H1 (cell line): ENCODE measurements around the gene DOCK9. TPM values are rescaled to one million over a fixed set of nuclear protein-coding genes. Genes with fewer than 3 reads are reported as not detected.

Source experiments
- CTCF ChIA-PET: fragments of 300-600 bp; sonication (Branson Sonifier 250); formaldehyde crosslinking; loops from one replicate; lab custom pipeline; 2021; ENCODE audit not compliant: partially characterized antibody; lab: Charles Lee
- POLR2A ChIA-PET: fragments of 300-600 bp; sonication (Branson Sonifier 250); formaldehyde crosslinking; loops from one replicate; lab custom pipeline; 2021; ENCODE audit warnings: inconsistent platforms; ENCODE audit not compliant: partially characterized antibody; lab: Charles Lee
- DNase-seq, 2 experiments: peaks; one replicate each; pipeline versions ENCODE4 v3.0.0 to v3.0.0-alpha.2; 2010 to 2022; ENCODE audit warnings: low spot score in 2 of 2, low read depth in 1 of 2, mixed read lengths in 1 of 2
- FAIRE-seq: peaks from 2 replicates; lab custom pipeline; 2011; peaks lifted over from hg19 to GRCh38; lab: Jason Lieb, UNC
- H2AFZ ChIP-seq: 2 replicates; pipeline ENCODE4 v1.8.1; 2012; ENCODE audit warnings: low read length, inconsistent platforms
- H2AK5ac ChIP-seq: 2 replicates; pipeline ENCODE4 v1.6.1; 2013; ENCODE audit warnings: low read depth, low read length
- H2BK120ac ChIP-seq: replicated peaks from 2 replicates; pipeline ENCODE3; 2013; ENCODE audit warnings: low read depth, low read length, inconsistent platforms
- H2BK12ac ChIP-seq: 2 replicates; pipeline ENCODE4 v1.6.1; 2013; ENCODE audit warnings: low read depth, low read length
- H2BK15ac ChIP-seq: 2 replicates; pipeline ENCODE4 v1.6.1; 2013; ENCODE audit warnings: low read length
- H2BK20ac ChIP-seq: 2 replicates; pipeline ENCODE4 v1.6.1; 2013; ENCODE audit warnings: low read length
- H2BK5ac ChIP-seq: 2 replicates; pipeline ENCODE4 v1.6.1; 2013; ENCODE audit warnings: low read depth, low read length
- H3K14ac ChIP-seq: 2 replicates; pipeline ENCODE4 v1.6.1; 2013; ENCODE audit warnings: inconsistent platforms; ENCODE audit not compliant: insufficient read length
- H3K18ac ChIP-seq: 2 replicates; pipeline ENCODE4 v1.6.1; 2013; ENCODE audit warnings: low read length; ENCODE audit errors: extremely low read depth
- H3K23ac ChIP-seq: 2 replicates; pipeline ENCODE4 v1.6.1; 2013; ENCODE audit warnings: inconsistent platforms; ENCODE audit not compliant: insufficient read length
- H3K23me2 ChIP-seq: 2 replicates; pipeline ENCODE4 v1.6.1; 2013; ENCODE audit warnings: low read depth, low read length
- H3K27ac ChIP-seq: 2 replicates; pipeline ENCODE4 v1.6.1; 2011; ENCODE audit warnings: low read depth, low read length, inconsistent platforms
- H3K27me3 ChIP-seq, 4 experiments: replicated peaks in 1 of 4; 1 replicate in 1 of 4; 2 replicates in 3 of 4; pipeline versions ENCODE4 v1.6.1 to v1.8.1; 2011 to 2013; ENCODE audit warnings: low read length in 3 of 4, mild to moderate bottlenecking in 3 of 4, inconsistent platforms in 2 of 4, mixed read lengths in 2 of 4, moderate library complexity in 1 of 4; ENCODE audit not compliant: control insufficient read depth in 3 of 4, insufficient read depth in 3 of 4; ENCODE audit errors: extremely low read depth in 1 of 4
- H3K36me3 ChIP-seq, 4 experiments: 2 replicates each; pipeline versions ENCODE4 v1.6.1 to v1.8.1; 2011 to 2013; ENCODE audit warnings: mild to moderate bottlenecking in 4 of 4, low read length in 3 of 4, moderate library complexity in 2 of 4, control low read depth in 1 of 4, inconsistent platforms in 1 of 4; ENCODE audit not compliant: insufficient read depth in 4 of 4, control insufficient read depth in 2 of 4
- H3K4ac ChIP-seq: replicated peaks from 2 replicates; pipeline ENCODE3; 2013; ENCODE audit warnings: low read length, low read depth, mixed read lengths, inconsistent platforms; ENCODE audit not compliant: insufficient read length
- H3K4me1 ChIP-seq, 4 experiments: replicated peaks in 1 of 4; 1 replicate in 1 of 4; 2 replicates in 3 of 4; pipeline versions ENCODE4 v1.6.1 to v1.8.1; 2011 to 2013; ENCODE audit warnings: low read length in 3 of 4, inconsistent platforms in 2 of 4, mixed read lengths in 1 of 4; ENCODE audit not compliant: insufficient read depth in 4 of 4, control insufficient read depth in 3 of 4
- H3K4me2 ChIP-seq, 2 experiments: 2 replicates each; pipeline versions ENCODE4 v1.6.1 to v1.8.1; 2011 to 2013; ENCODE audit warnings: low read depth in 2 of 2, low read length in 2 of 2, control low read depth in 1 of 2, inconsistent platforms in 1 of 2, mild to moderate bottlenecking in 1 of 2; ENCODE audit not compliant: insufficient read depth in 1 of 2
- H3K4me3 ChIP-seq, 4 experiments: fragments of 200-600, 300-600 bp in 1 of 4; sonication (generic), shearing (Covaris generic), sonication (Bioruptor Twin) in 1 of 4; 2 replicates each; pipeline versions ENCODE4 v1.5.1 to v1.8.1; 2011 to 2016; ENCODE audit warnings: low read length in 4 of 4, low read depth in 3 of 4, control low read depth in 2 of 4, inconsistent platforms in 2 of 4, mild to moderate bottlenecking in 2 of 4, mixed read lengths in 1 of 4, moderate library complexity in 1 of 4; ENCODE audit not compliant: insufficient read depth in 2 of 4; ENCODE audit errors: extremely low read depth in 1 of 4
- H3K56ac ChIP-seq: replicated peaks from 2 replicates; pipeline ENCODE3; 2013; ENCODE audit warnings: low read depth, mild to moderate bottlenecking, mixed read lengths, low read length, inconsistent platforms; ENCODE audit not compliant: insufficient read length
- H3K79me1 ChIP-seq: 2 replicates; pipeline ENCODE4 v1.6.1; 2013; ENCODE audit warnings: low read depth, low read length, control low read depth
- H3K79me2 ChIP-seq, 2 experiments: 2 replicates each; pipeline versions ENCODE4 v1.6.1 to v1.8.1; 2012 to 2013; ENCODE audit warnings: low read length in 2 of 2, mild to moderate bottlenecking in 2 of 2, inconsistent platforms in 1 of 2; ENCODE audit not compliant: insufficient read depth in 2 of 2, control insufficient read depth in 1 of 2
- H3K9ac ChIP-seq, 4 experiments: replicated peaks in 1 of 4; 1 replicate in 1 of 4; 2 replicates in 3 of 4; pipeline versions ENCODE4 v1.6.1 to v1.8.1; 2011 to 2013; ENCODE audit warnings: low read depth in 3 of 4, low read length in 3 of 4, control low read depth in 2 of 4, mild to moderate bottlenecking in 2 of 4, moderate library complexity in 2 of 4, inconsistent platforms in 1 of 4; ENCODE audit errors: extremely low read depth in 1 of 4
- H3K9me3 ChIP-seq, 2 experiments: 2 replicates each; pipeline versions ENCODE4 v1.6.1 to v1.8.1; 2012 to 2013; ENCODE audit warnings: mild to moderate bottlenecking in 2 of 2, moderate library complexity in 2 of 2, control low read depth in 1 of 2, inconsistent platforms in 1 of 2, low read depth in 1 of 2, low read length in 1 of 2, mixed read lengths in 1 of 2; ENCODE audit not compliant: insufficient read depth in 2 of 2
- H4K20me1 ChIP-seq, 2 experiments: replicated peaks in 1 of 2; 2 replicates each; pipeline versions ENCODE3 to v1.8.1; 2011 to 2013; ENCODE audit warnings: inconsistent platforms in 2 of 2, low read length in 2 of 2, mild to moderate bottlenecking in 1 of 2; ENCODE audit not compliant: insufficient read depth in 2 of 2, control insufficient read depth in 1 of 2
- H4K5ac ChIP-seq: 2 replicates; pipeline ENCODE4 v1.6.1; 2013; ENCODE audit warnings: low read length, low read depth, mixed read lengths, inconsistent platforms; ENCODE audit not compliant: insufficient read length
- H4K8ac ChIP-seq: 2 replicates; pipeline ENCODE4 v1.8.0; 2013; ENCODE audit warnings: mild to moderate bottlenecking, moderate library complexity, low read length, inconsistent platforms; ENCODE audit not compliant: insufficient read depth; ENCODE audit errors: extremely low read depth
- H4K91ac ChIP-seq: replicated peaks from 2 replicates; pipeline ENCODE3; 2013; ENCODE audit warnings: low read length, mixed read lengths, inconsistent platforms; ENCODE audit not compliant: insufficient read length
- BRCA1 ChIP-seq: IDR thresholded peaks from 2 replicates; pipeline ENCODE4 v1.6.1; 2012; ENCODE audit warnings: low read depth, low read length, improper control_type of control experiment
- CTBP2 ChIP-seq: IDR thresholded peaks from 2 replicates; pipeline ENCODE4 v1.7.0; 2011; ENCODE audit warnings: borderline replicate concordance, mild to moderate bottlenecking, moderate library complexity, mixed read lengths, low read length; ENCODE audit not compliant: insufficient read depth, insufficient read length
- GTF2F1 ChIP-seq: IDR thresholded peaks from 2 replicates; pipeline ENCODE4 v1.6.1; 2012; ENCODE audit warnings: low read depth, low read length, improper control_type of control experiment, borderline replicate concordance
- MAFK ChIP-seq: IDR thresholded peaks from 2 replicates; pipeline ENCODE4 v1.6.1; 2012; ENCODE audit warnings: low read depth, mild to moderate bottlenecking, improper control_type of control experiment, low read length
- NRF1 ChIP-seq: IDR thresholded peaks from 2 replicates; pipeline ENCODE4 v1.6.1; 2011; ENCODE audit warnings: mild to moderate bottlenecking, low read depth, low read length, improper control_type of control experiment
- POLR2AphosphoS5 ChIP-seq: IDR thresholded peaks from 2 replicates; pipeline ENCODE4 v1.6.1; 2011; ENCODE audit warnings: low read depth, low read length
- RNF2 ChIP-seq: fragments of 200-900, 300-1000 bp; sonication (generic); IDR thresholded peaks from 2 replicates; pipeline ENCODE4 v1.7.1; 2016; ENCODE audit warnings: borderline replicate concordance, low read depth, mild to moderate bottlenecking, antibody characterized with exemption, low read length; ENCODE audit not compliant: poor library complexity, severe bottlenecking; ENCODE audit errors: missing control alignments
- WGBS, 2 experiments: shearing (Covaris generic) in 1 of 2; methylation state at CpG; one replicate each; pipeline versions ENCODE4 v1.1.6 to v1.1.7; 2013 to 2015; ENCODE audit warnings: low lambda C conversion rate in 2 of 2, mixed read lengths in 2 of 2, inconsistent platforms in 1 of 2, low coverage in 1 of 2, missing lambda C conversion rate in 1 of 2; ENCODE audit not compliant: insufficient replicate concordance in 2 of 2, insufficient coverage in 1 of 2, insufficient read length in 1 of 2; ENCODE audit errors: extremely low coverage in 1 of 2, missing lambda C conversion rate in 1 of 2; 5-methylcytosine and 5-hydroxymethylcytosine counted together
- polyA plus RNA-seq, 7 experiments: library from polyadenylated mRNA; depleted of rRNA in 3 of 7; stranded (reverse) in 5 of 7; unstranded in 2 of 7; fragments of >200 nt in 5 of 7; fragments of 200-250 nt in 2 of 7; gene quantifications; 1 replicate in 5 of 7; 2 replicates in 1 of 7; 4 replicates in 1 of 7; pipeline versions ENCODE4 v1.2.1 to v1.2.3, GENCODE V29; 2011 to 2013; ENCODE audit warnings: missing spikeins in 2 of 7, mixed read lengths in 2 of 7
- total RNA-seq: library from RNA; stranded (reverse); fragmentation: NEBNext Ultra II Directional; extraction: Animal tissue kit (Norgen Biotek cat#: 25700); gene quantifications from 2 replicates; pipeline ENCODE4 v1.2.1, GENCODE V29; 2021

DOCK9 gene
- total and polyA plus RNA-seq, 2 of the 8 experiments (the other 6 are each of a cell fraction or from before 2014, with no cell fraction given): 21.6 to 31.5 TPM

DNA sequence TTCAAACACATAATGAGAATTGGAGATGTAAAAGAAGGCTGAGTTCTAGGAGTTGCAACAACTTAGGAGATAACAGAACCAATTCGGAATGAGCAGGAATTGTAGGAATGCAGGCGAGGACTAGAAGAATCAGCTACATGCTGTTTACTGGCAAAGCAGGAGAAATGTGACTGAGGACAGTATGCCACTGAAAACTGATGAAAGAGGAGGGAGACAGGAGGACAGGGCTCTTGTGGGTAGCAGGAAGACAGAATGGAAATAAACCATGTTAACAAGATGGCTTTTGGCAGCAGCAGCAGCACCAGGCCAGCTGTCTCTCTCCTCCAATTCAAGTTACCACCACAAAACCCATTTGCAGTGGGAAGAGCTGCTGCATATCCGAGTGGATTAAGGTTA is 134.4 kb downstream of the DOCK9 start:
- Histone ChIP-seq H2BK120ac (no peak overlapping the region), H3K14ac (no peak overlapping the region), H4K20me1 (no peaks in the 10 kb centered on the region), H3K4me3 (no peak overlapping the region), H2BK12ac (no peak overlapping the region), H2AFZ (no peak overlapping the region), H3K79me1 (no peaks in the 10 kb centered on the region), H3K23me2 (no peaks in the 10 kb centered on the region), H2BK5ac (no peak overlapping the region), H4K8ac (no peak overlapping the region), H3K36me3 (no peaks in the 10 kb centered on the region), H3K4ac (no peak overlapping the region), H3K4me2 (no peak overlapping the region), H3K4me1 (peaks cover 0 to 2% (median under 1%) of the 10 kb centered on the region in 4 experiments; a peak in 3 of 7 replicates), H3K9ac (no peak overlapping the region), H3K27ac (no peak overlapping the region), H2AK5ac (no peak overlapping the region), H3K79me2 (no peaks in the 10 kb centered on the region), H3K9me3 (no peaks in the 10 kb centered on the region), H4K91ac (no peak overlapping the region), H3K56ac (no peak overlapping the region), H3K18ac (no peak overlapping the region), H3K27me3 (no peaks in the 10 kb centered on the region), H2BK20ac (no peak overlapping the region), H4K5ac (no peak overlapping the region), H2BK15ac (no peak overlapping the region), H3K23ac (no peak overlapping the region)
- DNase-seq (no peak), FAIRE-seq (no peak)
- TF ChIP-seq NRF1 (no peak), CTBP2 (no peak), GTF2F1 (no peak), BRCA1 (no peak), MAFK (no peak), POLR2AphosphoS5 (no peak), RNF2 (no peak)
- 65% methylated on average over 3 of the region's 3 CpGs; no CpG with 5 or more reads in 1 of the 2 experiments for whole genome bisulfite sequencing, 2 experiments
- ChIA-PET CTCF (interaction anchor here (0.5 to 2.9 kb wide), 42 partner anchors 8 to 734 kb away, joined by 3 to 11 read pairs (median 3); no protein-coding TSS in a partner anchor), POLR2A (interaction anchor here (0.9 kb wide), 1 partner anchor 365 kb away, joined by 3 read pairs; no protein-coding TSS in a partner anchor)
